HepG2 (cell line): ENCODE data around the gene RBM18. TPM values are rescaled to one million over a fixed set of nuclear protein-coding genes. Genes with fewer than 3 reads are reported as not detected.

ENCODE experiments used
- ATAC-seq: fragments of 200-7000 bp; cut with Tn5 transposase; 3 replicates; pipeline ENCODE4 v1.9.1; 2020; ENCODE audit warnings: mild to moderate bottlenecking, moderate library complexity
- BruUV-seq: library from RNA; stranded (reverse); fragments of 400-500 nt; replicated peaks from 2 replicates; lab custom pipeline; 2021; lab: Mats Ljungman, UMichigan
- CTCF ChIA-PET: fragments of 300-600 bp; formaldehyde crosslinking; extraction: SDS; loops from one replicate; lab custom pipeline; 2021; ENCODE audit warnings: low total read pairs, inconsistent platforms, low intra/inter-chr PET ratio; lab: Yijun Ruan, JAX
- POLR2A ChIA-PET: fragments of 350-600 bp; sonication (Branson Sonifier 250); formaldehyde crosslinking; loops from one replicate; lab custom pipeline; 2020; ENCODE audit warnings: antibody characterized with exemption, inconsistent platforms; lab: Yijun Ruan, JAX
- DNase-seq: peaks from one replicate; pipeline ENCODE4 v3.0.0-alpha.2; 2015; ENCODE audit warnings: low spot score
- FAIRE-seq: peaks from 3 replicates; lab custom pipeline; 2011; peaks lifted over from hg19 to GRCh38; lab: Jason Lieb, UNC
- H2AFZ ChIP-seq: one replicate; pipeline ENCODE4 v1.6.1; 2011; ENCODE audit warnings: low read length, inconsistent platforms
- H3K27ac ChIP-seq: fragments of 300-600 bp; 3 replicates; pipeline ENCODE4 v1.8.0; 2011; ENCODE audit warnings: mixed run types, mild to moderate bottlenecking, mixed read lengths, low read length, inconsistent platforms; ENCODE audit not compliant: insufficient read depth; ENCODE audit errors: extremely low read length
- H3K27me3 ChIP-seq, 2 experiments: fragments of 200-600 bp in 1 of 2; 2 replicates in 1 of 2; 3 replicates in 1 of 2; pipeline versions ENCODE4 v1.6.0 to v1.8.0; 2011; ENCODE audit warnings: low read length in 2 of 2, mild to moderate bottlenecking in 2 of 2, moderate library complexity in 2 of 2, inconsistent platforms in 1 of 2; ENCODE audit not compliant: insufficient read depth in 2 of 2, control insufficient read depth in 1 of 2
- H3K36me3 ChIP-seq, 2 experiments: fragments of 200-600 bp in 1 of 2; replicated peaks in 1 of 2; 2 replicates in 1 of 2; 3 replicates in 1 of 2; pipeline versions ENCODE4 v1.5.1 to v1.8.0; 2011; ENCODE audit warnings: low read length in 2 of 2, inconsistent platforms in 1 of 2; ENCODE audit not compliant: insufficient read depth in 2 of 2, control insufficient read depth in 1 of 2
- H3K4me1 ChIP-seq: 2 replicates; pipeline ENCODE4 v1.5.1; 2012; ENCODE audit warnings: low read length, inconsistent platforms; ENCODE audit not compliant: insufficient read depth
- H3K4me2 ChIP-seq: 2 replicates; pipeline ENCODE4 v1.6.0; 2011; ENCODE audit warnings: low read depth, low read length, inconsistent platforms
- H3K4me3 ChIP-seq, 3 experiments: fragments of 200-600 bp in 1 of 3; sonication (generic), shearing (Covaris generic) in 1 of 3; replicated peaks in 1 of 3; 2 replicates each; pipeline ENCODE4 v1.5.1; 2011 to 2016; ENCODE audit warnings: low read length in 3 of 3, inconsistent platforms in 2 of 3, low read depth in 2 of 3, mild to moderate bottlenecking in 2 of 3, control low read depth in 1 of 3, mixed read lengths in 1 of 3; ENCODE audit not compliant: insufficient read depth in 1 of 3
- H3K79me2 ChIP-seq: one replicate; pipeline ENCODE4 v1.6.1; 2011; ENCODE audit warnings: low read length, inconsistent platforms; ENCODE audit not compliant: insufficient read depth
- H3K9ac ChIP-seq: 2 replicates; pipeline ENCODE4 v1.6.0; 2011; ENCODE audit warnings: mild to moderate bottlenecking, low read depth, low read length, inconsistent platforms; ENCODE audit not compliant: insufficient read depth
- H3K9me3 ChIP-seq: 2 replicates; pipeline ENCODE4 v1.5.1; 2012; ENCODE audit warnings: mild to moderate bottlenecking, low read length
- H4K20me1 ChIP-seq: 2 replicates; pipeline ENCODE4 v1.6.0; 2011; ENCODE audit warnings: inconsistent platforms, mild to moderate bottlenecking, low read length, moderate library complexity; ENCODE audit not compliant: insufficient read depth
- CERS6 ChIP-seq: sonication (generic); formaldehyde crosslinking; IDR thresholded peaks from 2 replicates; pipeline ENCODE4 v1.5.0; 2020; ENCODE audit warnings: missing genetic modification reagents
- EZH2 ChIP-seq: conservative IDR thresholded peaks from 2 replicates; pipeline ENCODE4 v1.6.1; 2012; ENCODE audit warnings: mild to moderate bottlenecking, low read depth, low read length, moderate library complexity
- FOXJ3 ChIP-seq: sonication (generic); formaldehyde crosslinking; IDR thresholded peaks from 2 replicates; pipeline ENCODE4 v1.4.0; 2020; ENCODE audit warnings: missing genetic modification reagents, mild to moderate bottlenecking, borderline replicate concordance
- HCFC1 ChIP-seq: fragments of 150-350 bp; IDR thresholded peaks from 2 replicates; pipeline ENCODE4 v1.6.1; 2014; ENCODE audit warnings: low read depth, low read length
- HNF4A ChIP-seq: sonication (generic); formaldehyde crosslinking; IDR thresholded peaks from 2 replicates; pipeline ENCODE4 v1.4.0; 2020; ENCODE audit warnings: missing genetic modification reagents
- HNRNPLL ChIP-seq: fragments of 200-400 bp; formaldehyde crosslinking; IDR thresholded peaks from 2 replicates; pipeline ENCODE4 v1.6.1; 2017; ENCODE audit warnings: mild to moderate bottlenecking, low read depth, low read length; ENCODE audit not compliant: poor library complexity, severe bottlenecking
- PBX3 ChIP-seq: sonication (generic); formaldehyde crosslinking; IDR thresholded peaks from 2 replicates; pipeline ENCODE4 v1.8.1; 2023; ENCODE audit warnings: missing genetic modification reagents, inconsistent platforms, borderline replicate concordance
- SP1 ChIP-seq, 2 experiments: fragments of 450-650 bp in 1 of 2; sonication (generic) in 1 of 2; formaldehyde crosslinking in 1 of 2; IDR thresholded peaks; 2 replicates each; pipeline versions ENCODE4 v1.4.0 to v1.6.1; 2016 to 2020; ENCODE audit warnings: missing genetic modification reagents in 1 of 2
- TIGD3 ChIP-seq: sonication (generic); formaldehyde crosslinking; IDR thresholded peaks from 2 replicates; pipeline ENCODE4 v1.5.1; 2020; ENCODE audit warnings: mild to moderate bottlenecking, missing genetic modification reagents, borderline replicate concordance
- TRIM24 ChIP-seq: sonication (generic); formaldehyde crosslinking; IDR thresholded peaks from 2 replicates; pipeline ENCODE4 v1.8.0; 2022; ENCODE audit warnings: mild to moderate bottlenecking, missing genetic modification reagents
- ZFP91 ChIP-seq: sonication (generic); formaldehyde crosslinking; IDR thresholded peaks from 2 replicates; pipeline ENCODE4 v1.9.0; 2022; ENCODE audit warnings: missing genetic modification reagents, mild to moderate bottlenecking, borderline replicate concordance
- ZNF331 ChIP-seq: sonication (generic); formaldehyde crosslinking; IDR thresholded peaks from 2 replicates; pipeline ENCODE4 v1.4.0; 2020; ENCODE audit warnings: missing genetic modification reagents
- ZNF33A ChIP-seq: sonication (generic); formaldehyde crosslinking; IDR thresholded peaks from 2 replicates; pipeline ENCODE4 v1.5.1; 2020; ENCODE audit warnings: missing genetic modification reagents, mild to moderate bottlenecking, moderate library complexity, borderline replicate concordance
- ZNF350 ChIP-seq: sonication (generic); formaldehyde crosslinking; IDR thresholded peaks from 2 replicates; pipeline ENCODE4 v1.4.0; 2020; ENCODE audit warnings: mild to moderate bottlenecking, low read depth, missing genetic modification reagents, borderline replicate concordance
- ZNF564 ChIP-seq: sonication (generic); formaldehyde crosslinking; IDR thresholded peaks from 2 replicates; pipeline ENCODE4 v1.8.1; 2023; ENCODE audit warnings: mild to moderate bottlenecking, missing genetic modification reagents
- ZNF589 ChIP-seq: sonication (generic); formaldehyde crosslinking; conservative IDR thresholded peaks from 2 replicates; pipeline ENCODE4 v1.8.0; 2022; ENCODE audit warnings: mild to moderate bottlenecking, moderate library complexity, missing genetic modification reagents
- ZNF615 ChIP-seq: sonication (generic); formaldehyde crosslinking; IDR thresholded peaks from 2 replicates; pipeline ENCODE4 v1.5.0; 2020; ENCODE audit warnings: mild to moderate bottlenecking, missing genetic modification reagents, borderline replicate concordance
- ZNF619 ChIP-seq: sonication (generic); formaldehyde crosslinking; IDR thresholded peaks from 2 replicates; pipeline ENCODE4 v1.4.0; 2020; ENCODE audit warnings: mild to moderate bottlenecking, missing genetic modification reagents
- ZNF816 ChIP-seq: sonication (generic); formaldehyde crosslinking; IDR thresholded peaks from 2 replicates; pipeline ENCODE4 v1.8.0; 2022; ENCODE audit warnings: missing genetic modification reagents, mild to moderate bottlenecking, borderline replicate concordance
- WGBS: methylation state at CpG from one replicate; pipeline ENCODE4 v1.1.6; 2017; ENCODE audit warnings: low lambda C conversion rate; 5-methylcytosine and 5-hydroxymethylcytosine counted together
- in situ Hi-C: cut with HindIII; loops from 2 replicates; pipeline ENCODE4 v1.10.0; 2017; ENCODE audit warnings: low pct_unique_long_range_greater_than_20kb; ENCODE audit not compliant: extremely low pct_ligation_motif_present
- intact Hi-C: fragments of 100-400 bp; cut with micrococcal nuclease; formaldehyde crosslinking; loops from one replicate; pipeline ENCODE4 v1.10.0; 2022; ENCODE audit not compliant: unreplicated experiment
- polyA plus RNA-seq, 8 experiments: library from polyadenylated mRNA; depleted of rRNA in 3 of 8; stranded (reverse) in 7 of 8; unstranded in 1 of 8; fragments of >200 nt; fragmentation: Illumina TruSeq in 4 of 8; extraction: Trizol in 4 of 8; gene quantifications; 2 replicates each; pipeline versions ENCODE4 v1.2.1 to v1.2.3, GENCODE V29; 2011 to 2016; ENCODE audit warnings: low read depth in 4 of 8, missing spikeins in 1 of 8, mixed read lengths in 1 of 8; ENCODE audit not compliant: insufficient read depth in 1 of 8
- total RNA-seq, 5 experiments: library from RNA; depleted of rRNA; stranded (reverse); fragments of >200 nt; fragmentation: Illumina TruSeq; extraction: Trizol; gene quantifications; 2 replicates each; pipeline ENCODE4 v1.2.3, GENCODE V29; 2016; ENCODE audit warnings: low read depth in 1 of 5

RBM18 gene
- total and polyA plus RNA-seq, 2 of the 13 experiments (the other 11 are each of a cell fraction or from before 2014, with no cell fraction given): 12.6 to 16.6 TPM

- Histone ChIP-seq H3K27me3 (peaks cover 15 to 86% of the 10 kb centered on the region in 2 experiments), H2AFZ (no peak overlapping the region), H3K27ac (no peak overlapping the region), H3K4me2 (peak overlapping the region; percentile 74), H3K9me3 (no peaks in the 10 kb centered on the region), H3K4me3 (peak overlapping the region; percentile 41 to 68 (median 59)), H3K36me3 (no peaks in the 10 kb centered on the region), H3K79me2 (no peaks in the 10 kb centered on the region), H3K4me1 (peaks cover 6% of the 10 kb centered on the region; the same call in 1 of the 2 replicates), H3K9ac (no peak overlapping the region), H4K20me1 (no peaks in the 10 kb centered on the region)
- FAIRE-seq: no peak
- ChIA-PET CTCF (interaction anchor here (1.3 kb wide), 1 partner anchor 103 kb away, joined by 3 read pairs; no protein-coding TSS in a partner anchor), POLR2A (no interaction called here)
- intact Hi-C loops: no loop called here
- BruUV-seq: no TSS peak
- 2% methylated on average over 21 of the region's 38 CpGs for WGBS
- in situ Hi-C loops: no loop called here
- peak; percentile 47; the same call in 2 of the 3 replicates for ATAC-seq
- DNase-seq: no peak
- no peak for TF ChIP-seq ZNF589 (CRISPR knock-in tag)
- no peak for TF ChIP-seq PBX3 (CRISPR knock-in tag)
- no peak for TF ChIP-seq HCFC1
- 0 out of 2 replicates have a peak, but pooled peaks have one; percentile 46 for TF ChIP-seq EZH2
- no peak for TF ChIP-seq ZNF350 (CRISPR knock-in tag)
- TF ChIP-seq FOXJ3 (CRISPR knock-in tag): no peak
- no peak for TF ChIP-seq CERS6
- TF ChIP-seq ZNF33A (CRISPR knock-in tag): no peak
- TF ChIP-seq ZNF331 (CRISPR knock-in tag): no peak
- no peak for TF ChIP-seq ZNF615
- TF ChIP-seq TRIM24 (CRISPR knock-in tag): no peak
- no peak for TF ChIP-seq TIGD3 (CRISPR knock-in tag)
- no peak for TF ChIP-seq ZNF619 (CRISPR knock-in tag)
- TF ChIP-seq ZNF816 (CRISPR knock-in tag): no peak
- TF ChIP-seq SP1 (IDR thresholded peaks at IDR 0.05): no peak
- TF ChIP-seq SP1 (CRISPR knock-in tag; IDR thresholded peaks at IDR 0.05): no peak
- TF ChIP-seq HNF4A (CRISPR knock-in tag): no peak
- peak; percentile 62 for TF ChIP-seq HNRNPLL
- no peak for TF ChIP-seq ZFP91
- TF ChIP-seq ZNF564 (CRISPR knock-in tag): no peak
Observed at GRCh38 chr9:122228191-122228567, 36.5 kb downstream of the RBM18 start.
